Caco-2 (cell line): ENCODE data around the gene ACER2. TPM values are rescaled to one million over a fixed set of nuclear protein-coding genes. Genes with fewer than 3 reads are reported as not detected.

Experiments
- BruUV-seq: library from RNA; stranded (reverse); fragments of 400-500 nt; replicated peaks from 2 replicates; lab custom pipeline; 2021; lab: Mats Ljungman, UMichigan
- CTCF ChIA-PET: fragments of 300-600 bp; sonication (Branson Sonifier 250); formaldehyde crosslinking; loops from one replicate; lab custom pipeline; 2022; ENCODE audit warnings: antibody characterized with exemption; lab: Charles Lee
- POLR2A ChIA-PET: fragments of 300-600 bp; sonication (Branson Sonifier 250); formaldehyde crosslinking; loops from one replicate; lab custom pipeline; 2022; ENCODE audit warnings: antibody characterized with exemption; lab: Charles Lee
- DNase-seq, 2 experiments: peaks; one replicate each; pipeline versions ENCODE4 v3.0.0 to v3.0.0-alpha.2; 2020 to 2022
- H3K27me3 ChIP-seq: replicated peaks from 2 replicates; pipeline ENCODE4 v1.6.0; 2011; ENCODE audit warnings: low read length; ENCODE audit not compliant: control insufficient read depth, insufficient read depth
- H3K36me3 ChIP-seq: 2 replicates; pipeline ENCODE4 v1.5.1; 2011; ENCODE audit warnings: low read length; ENCODE audit not compliant: control insufficient read depth, insufficient read depth
- H3K4me1 ChIP-seq: fragments of 250-450 bp; sonication (Bioruptor Pico); 2 replicates; pipeline ENCODE4 v1.5.1; 2020; ENCODE audit warnings: mild to moderate bottlenecking
- H3K4me3 ChIP-seq: 2 replicates; pipeline ENCODE4 v1.5.1; 2011; ENCODE audit warnings: low read depth, mild to moderate bottlenecking, control low read depth, low read length
- H3K9me3 ChIP-seq: fragments of 250-450 bp; sonication (Bioruptor Pico); 2 replicates; pipeline ENCODE4 v1.5.1; 2020; ENCODE audit warnings: mild to moderate bottlenecking, moderate library complexity
- H3K27ac Mint-ChIP-seq: one replicate; pipeline ENCODE4 v1.8.0; 2022; ENCODE audit warnings: mixed read lengths; ENCODE audit not compliant: unreplicated experiment
- H3K27me3 Mint-ChIP-seq: one replicate; pipeline ENCODE4 v1.8.0; 2022; ENCODE audit warnings: mixed read lengths; ENCODE audit not compliant: insufficient read depth, unreplicated experiment
- H3K36me3 Mint-ChIP-seq: one replicate; pipeline ENCODE4 v1.8.0; 2022; ENCODE audit warnings: mild to moderate bottlenecking, mixed read lengths; ENCODE audit not compliant: insufficient read depth, unreplicated experiment
- H3K4me1 Mint-ChIP-seq: one replicate; pipeline ENCODE4 v1.8.0; 2022; ENCODE audit warnings: low read depth, mixed read lengths; ENCODE audit not compliant: unreplicated experiment
- H3K4me3 Mint-ChIP-seq: one replicate; pipeline ENCODE4 v1.8.0; 2022; ENCODE audit warnings: mild to moderate bottlenecking, moderate library complexity, mixed read lengths; ENCODE audit not compliant: unreplicated experiment
- H3K9me3 Mint-ChIP-seq: one replicate; pipeline ENCODE4 v1.8.0; 2022; ENCODE audit warnings: mixed read lengths; ENCODE audit not compliant: unreplicated experiment
- CTCF ChIP-seq, 2 experiments: fragments of 200-600 bp in 1 of 2; IDR thresholded peaks; 1 replicate in 1 of 2; 2 replicates in 1 of 2; pipeline versions ENCODE4 v1.5.1 to v1.8.0; 2011 to 2022; ENCODE audit warnings: antibody characterized with exemption in 1 of 2, control low read depth in 1 of 2, inconsistent platforms in 1 of 2, low read depth in 1 of 2, low read length in 1 of 2, mild to moderate bottlenecking in 1 of 2, moderate library complexity in 1 of 2; ENCODE audit not compliant: insufficient read depth in 1 of 2, severe bottlenecking in 1 of 2, unreplicated experiment in 1 of 2
- intact Hi-C: fragments of 100-400 bp; cut with micrococcal nuclease; formaldehyde crosslinking; loops from one replicate; pipeline ENCODE4 v1.10.0; 2022; ENCODE audit not compliant: unreplicated experiment
- total RNA-seq: library from RNA; stranded (reverse); gene quantifications from 2 replicates; pipeline ENCODE4 v1.2.3, GENCODE V29; 2022

The ACER2 gene
- total RNA-seq, 1 experiment from 2014 or later: 2.4 TPM

GRCh38 chr9:19416143-19416542 is 7.3 kb downstream of the ACER2 start:
- Histone ChIP-seq H3K4me1 (no peaks in the 10 kb centered on the region), H3K9me3 (no peaks in the 10 kb centered on the region), H3K36me3 (no peaks in the 10 kb centered on the region), H3K4me3 (no peak overlapping the region), H3K27me3 (no peaks in the 10 kb centered on the region)
- H3K27me3 Mint-ChIP-seq: no peaks in the 10 kb centered on the region
- POLR2A ChIA-PET: no interaction called here
- intact Hi-C loops: no loop called here
- no peak overlapping the region for H3K4me3 Mint-ChIP-seq
- H3K27ac Mint-ChIP-seq: no peak overlapping the region
- BruUV-seq: no TSS peak
- no peaks in the 10 kb centered on the region for H3K4me1 Mint-ChIP-seq
- DNase-seq: no peak
- no peak for TF ChIP-seq CTCF (IDR thresholded peaks at IDR 0.05; ENCODE audit: insufficient read depth in 1 of 2, low read depth in 1 of 2, low read length in 1 of 2, severe bottlenecking in 1 of 2, unreplicated experiment in 1 of 2)
- CTCF ChIA-PET: interaction anchor here (1.1 kb wide), 1 partner anchor 49 kb away, joined by 3 read pairs; no protein-coding TSS in a partner anchor
- no peaks in the 10 kb centered on the region for H3K9me3 Mint-ChIP-seq
- H3K36me3 Mint-ChIP-seq: no peaks in the 10 kb centered on the region

GRCh38 chr9:19420877-19421276 is 12.1 kb downstream of the ACER2 start:
- no TSS peak for BruUV-seq

GRCh38 chr9:19423163-19423562 is 14.4 kb downstream of the ACER2 start:
- H3K36me3 ChIP-seq: no peaks in the 10 kb centered on the region
- H3K4me1 ChIP-seq: no peaks in the 10 kb centered on the region
- no peak for TF ChIP-seq CTCF (IDR thresholded peaks at IDR 0.05; ENCODE audit: insufficient read depth in 1 of 2, low read depth in 1 of 2, low read length in 1 of 2, severe bottlenecking in 1 of 2, unreplicated experiment in 1 of 2)
- Mint-ChIP-seq H3K27me3 (no peaks in the 10 kb centered on the region), H3K36me3 (no peaks in the 10 kb centered on the region), H3K9me3 (no peaks in the 10 kb centered on the region), H3K27ac (no peak overlapping the region), H3K4me1 (peaks cover 7% of the 10 kb centered on the region), H3K4me3 (no peak overlapping the region)
- DNase-seq: no peak
- no peaks in the 10 kb centered on the region for H3K27me3 ChIP-seq
- ChIA-PET POLR2A (no interaction called here), CTCF (no interaction called here)
- H3K9me3 ChIP-seq: no peaks in the 10 kb centered on the region
- no TSS peak for BruUV-seq
- intact Hi-C loops: no loop called here
- no peak overlapping the region for H3K4me3 ChIP-seq

More at GRCh38 chr9:19420877-19421276, 12.1 kb downstream of the ACER2 start:
- Histone ChIP-seq H3K9me3 (no peaks in the 10 kb centered on the region), H3K4me3 (no peak overlapping the region), H3K4me1 (no peaks in the 10 kb centered on the region), H3K27me3 (no peaks in the 10 kb centered on the region), H3K36me3 (no peaks in the 10 kb centered on the region)
- POLR2A ChIA-PET: no interaction called here
- no peaks in the 10 kb centered on the region for H3K9me3 Mint-ChIP-seq
- H3K27me3 Mint-ChIP-seq: no peaks in the 10 kb centered on the region
- CTCF ChIA-PET: no interaction called here
- no peak overlapping the region for H3K27ac Mint-ChIP-seq
- H3K4me1 Mint-ChIP-seq: no peaks in the 10 kb centered on the region
- H3K4me3 Mint-ChIP-seq: no peak overlapping the region
- DNase-seq: no peak
- H3K36me3 Mint-ChIP-seq: no peaks in the 10 kb centered on the region
- no peak for TF ChIP-seq CTCF (IDR thresholded peaks at IDR 0.05; ENCODE audit: insufficient read depth in 1 of 2, low read depth in 1 of 2, low read length in 1 of 2, severe bottlenecking in 1 of 2, unreplicated experiment in 1 of 2)
- intact Hi-C loops: no loop called here
